Measurements from ENCODE around the gene EPOP. TPM values are rescaled to one million over a fixed set of nuclear protein-coding genes. Genes with fewer than 3 reads are reported as not detected.
"Not testable (repeated sequence)": the region's sequence is repeated elsewhere in the genome, so short reads cannot be mapped to it uniquely, and the experiment has no call there.

EPOP gene
- total RNA-seq, 1 donor from 2014 or later = not detected

DNA sequence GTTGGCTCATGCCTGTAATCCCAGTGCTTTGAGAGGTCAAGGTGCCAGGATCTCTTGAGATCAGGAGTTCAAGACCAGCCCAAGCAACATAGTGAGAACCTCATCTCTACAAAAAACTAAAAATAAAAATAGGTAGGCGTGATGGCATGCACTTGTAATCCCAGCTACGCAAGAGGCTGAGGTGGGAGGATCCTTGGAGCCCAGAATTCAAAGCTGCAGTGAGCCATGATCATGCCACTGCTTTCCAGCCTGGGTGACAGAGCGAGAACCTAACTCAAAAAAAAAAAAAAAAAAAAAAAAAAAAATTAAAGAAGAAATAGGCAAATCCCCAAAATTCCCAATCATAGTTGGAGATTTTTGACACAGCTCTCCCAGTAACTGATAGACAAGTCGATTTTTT lies 36.8 kb downstream of the EPOP start:
- no peak for DNase-seq

DNA sequence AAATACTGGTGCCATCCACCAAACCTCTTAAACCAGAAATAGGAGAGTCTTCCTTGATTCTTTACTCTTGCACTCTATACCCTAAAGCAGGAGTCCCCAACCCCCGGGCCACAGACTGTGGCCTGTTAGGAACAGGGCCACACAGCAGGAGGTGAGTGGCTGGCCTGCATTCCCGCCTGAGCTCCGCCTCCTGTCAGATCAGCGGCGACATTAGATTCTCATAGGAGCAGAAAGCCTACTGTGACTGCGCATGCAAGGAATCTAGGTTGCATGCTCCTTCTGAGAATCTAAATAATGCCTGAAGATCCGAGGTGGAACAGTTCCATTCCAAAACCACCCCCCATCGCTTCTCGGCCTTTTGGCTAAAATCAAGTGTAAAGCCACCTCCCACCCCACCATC lies 38.7 kb downstream of the EPOP start:
- DNase-seq = no peak

DNA sequence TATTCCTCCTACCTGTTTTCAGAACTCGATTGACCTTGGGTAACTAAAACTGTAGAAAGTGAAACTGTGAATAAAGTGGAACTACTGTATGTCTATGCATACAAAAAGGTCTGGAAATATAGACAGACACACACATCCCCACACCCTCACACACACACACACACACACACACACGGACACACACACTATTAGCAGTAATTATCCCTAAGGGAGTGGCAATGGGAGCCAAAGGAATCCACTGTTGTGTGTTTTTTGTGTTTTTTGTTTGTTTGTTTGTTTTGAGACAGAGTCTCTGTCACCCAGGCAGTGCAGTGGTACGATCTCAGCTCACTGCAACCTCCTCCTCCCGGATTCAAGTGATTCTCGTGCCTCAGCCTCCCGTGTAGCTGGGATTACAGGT lies 42.4 kb downstream of the EPOP start:
- no peak for DNase-seq

DNA sequence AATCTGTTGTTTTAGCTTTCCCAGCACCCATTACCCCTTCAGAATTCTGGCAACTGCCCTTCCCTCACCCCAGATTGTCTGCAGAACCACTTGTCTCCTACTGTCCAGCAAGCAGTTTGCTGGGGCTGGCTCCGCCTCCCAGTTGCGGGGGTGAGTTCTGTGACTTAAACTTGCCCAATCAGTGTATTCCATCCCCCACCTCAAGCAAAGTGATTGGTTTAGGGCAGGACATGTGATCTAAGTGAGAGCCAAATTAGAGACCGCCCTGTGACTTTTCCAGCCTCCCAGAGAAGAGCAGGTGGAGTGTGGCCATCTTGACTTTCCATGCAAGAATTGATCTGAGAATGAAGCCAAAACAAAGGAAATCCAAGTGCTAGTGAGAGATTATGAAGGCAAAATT lies 46.3 kb downstream of the EPOP start:
- no peak for DNase-seq

DNA sequence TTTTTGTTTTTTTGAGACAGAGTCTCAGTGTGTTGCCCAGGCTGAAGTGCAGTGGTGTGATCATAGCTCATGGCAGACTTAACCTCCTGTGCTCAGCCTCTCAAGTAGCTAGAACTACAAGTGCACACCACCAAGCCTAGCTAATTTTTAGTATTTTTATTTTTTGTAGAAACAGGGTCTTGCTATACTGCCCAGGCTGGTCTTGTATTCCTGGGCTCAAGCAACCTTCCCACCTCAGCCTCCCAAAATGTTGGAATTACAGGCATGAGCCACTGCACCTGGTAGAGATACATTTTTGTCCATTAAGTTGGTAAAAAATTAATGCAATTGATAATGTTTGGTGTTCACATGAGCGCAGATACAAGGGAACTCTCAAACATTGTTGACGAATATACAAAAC lies 46.8 kb downstream of the EPOP start:
- DNase-seq = no peak

DNA sequence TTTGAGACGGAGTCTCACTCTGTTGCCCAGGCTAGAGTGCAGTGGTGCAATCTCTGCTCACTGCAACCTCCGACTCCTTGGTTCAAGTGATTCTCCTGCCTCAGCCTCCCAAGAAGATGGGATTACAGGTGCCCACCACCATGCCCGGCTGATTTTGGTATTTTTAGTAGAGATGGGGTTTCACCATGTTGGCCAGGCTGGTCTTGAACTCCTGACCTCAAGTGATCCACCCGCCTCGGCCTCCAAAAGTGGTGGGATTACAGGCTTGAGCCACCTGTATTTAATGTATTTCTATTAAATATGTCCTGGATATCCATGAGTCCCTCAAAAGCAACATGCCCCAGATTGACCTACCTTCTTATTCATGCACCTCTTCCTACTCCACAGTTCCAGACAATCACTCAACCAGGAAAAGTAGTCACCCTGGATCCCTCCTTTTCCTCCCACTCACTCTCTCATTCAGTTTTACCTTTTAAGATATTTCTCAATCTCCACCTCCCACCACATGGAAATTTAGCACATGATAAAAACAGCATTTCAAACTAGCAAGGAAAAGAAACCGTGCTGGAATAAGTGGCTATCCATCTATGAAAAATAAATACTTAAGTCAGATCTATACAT lies 48.0 kb downstream of the EPOP start:
- not testable (repeated sequence) for DNase-seq

DNA sequence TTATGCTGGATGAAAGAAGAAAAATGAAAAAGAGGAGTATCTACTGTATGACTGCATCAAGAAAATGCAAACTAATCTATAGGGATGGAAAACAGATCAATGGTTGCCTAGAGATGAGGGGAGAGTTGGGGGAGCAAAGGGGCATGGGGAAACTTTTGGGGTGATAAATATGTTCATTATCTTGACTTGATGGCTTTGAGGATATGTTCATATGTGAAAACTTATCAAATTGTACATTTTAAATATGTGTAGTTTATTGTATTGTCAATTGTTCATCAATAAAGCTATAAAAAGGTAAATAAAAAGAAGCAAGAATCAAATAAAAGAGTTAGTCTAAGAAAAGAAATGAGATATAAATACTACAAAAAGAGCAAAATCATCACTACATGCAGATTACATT lies 49.3 kb downstream of the EPOP start:
- DNase-seq = no peak

DNA sequence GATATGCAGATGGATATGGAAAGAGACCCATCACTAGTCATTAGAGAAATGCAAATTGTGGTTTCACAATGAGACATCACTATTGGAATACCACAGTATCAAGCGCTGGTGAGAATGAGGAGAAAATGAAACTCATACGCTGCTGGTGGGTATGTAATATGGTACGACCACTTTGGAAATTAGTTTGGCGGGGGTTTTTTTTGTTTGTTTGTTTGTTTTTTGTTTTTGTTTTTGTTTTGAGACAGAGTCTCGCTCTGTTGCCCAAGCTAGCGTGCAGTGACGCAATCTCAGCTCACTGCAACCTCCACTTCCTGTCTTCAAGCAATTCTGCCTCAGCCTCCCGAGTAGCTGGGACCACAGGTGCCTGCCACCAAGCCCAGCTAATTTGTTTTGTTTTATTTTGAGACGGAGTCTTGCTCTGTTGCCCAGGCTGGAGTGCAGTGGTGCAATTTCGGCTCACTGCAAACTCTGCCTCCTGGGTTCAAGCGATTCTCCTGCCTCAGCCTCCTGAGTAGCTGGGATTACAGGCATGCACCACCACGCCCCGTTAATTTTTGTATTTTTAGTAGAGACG lies 49.9 kb downstream of the EPOP start:
- not testable (repeated sequence) for DNase-seq

Small RNA genes within 50 kb of the gene (small RNA-seq; reads per million reads assigned to genes)
- gene MIR4726 (ENCODE audit: low replicate concordance) (0.08 reads per million), gene MIR4734 (ENCODE audit: low replicate concordance) (not detected)

Other genes starting within 250 kb of the EPOP start
- gene ARHGAP23, start 246.5 kb downstream of the EPOP start, total RNA-seq = 67.0 TPM
- 1.0 TPM for gene SRCIN1, start 69.0 kb downstream of the EPOP start, total RNA-seq
- 42.2 TPM for gene MLLT6, start 30.3 kb upstream of the EPOP start, total RNA-seq
- gene CISD3, start 55.4 kb upstream of the EPOP start, total RNA-seq = 4.4 TPM
- 8.0 TPM for gene PCGF2, start 73.4 kb upstream of the EPOP start, total RNA-seq
- 64.7 TPM for gene PSMB3, start 77.8 kb upstream of the EPOP start, total RNA-seq
- gene PIP4K2B, start 124.6 kb upstream of the EPOP start, total RNA-seq = 81.4 TPM
- 11.4 TPM for gene CWC25, start 150.4 kb upstream of the EPOP start, total RNA-seq
- 1,363 TPM for gene RPL23, start 178.8 kb upstream of the EPOP start, total RNA-seq
- 67.1 TPM for gene LASP1, start 195.1 kb upstream of the EPOP start, total RNA-seq

Measured in tongue (tissue), 3 donors.